NCI-H2081 treated with DMSO at 0.1 percent for 48 hours (cell line): ENCODE results near the gene EPHA6.

Experiments
- DNase-seq: peaks from one replicate; lab custom pipeline; 2025; lab: John Stamatoyannopoulos, UW

The EPHA6 gene

GRCh38 chr3:96813820-96814650 is at the start of gene EPHA6:
EPHA6 (plus strand) TSS chr3:96814594.
- peak; percentile 12 for DNase-seq

DNA sequence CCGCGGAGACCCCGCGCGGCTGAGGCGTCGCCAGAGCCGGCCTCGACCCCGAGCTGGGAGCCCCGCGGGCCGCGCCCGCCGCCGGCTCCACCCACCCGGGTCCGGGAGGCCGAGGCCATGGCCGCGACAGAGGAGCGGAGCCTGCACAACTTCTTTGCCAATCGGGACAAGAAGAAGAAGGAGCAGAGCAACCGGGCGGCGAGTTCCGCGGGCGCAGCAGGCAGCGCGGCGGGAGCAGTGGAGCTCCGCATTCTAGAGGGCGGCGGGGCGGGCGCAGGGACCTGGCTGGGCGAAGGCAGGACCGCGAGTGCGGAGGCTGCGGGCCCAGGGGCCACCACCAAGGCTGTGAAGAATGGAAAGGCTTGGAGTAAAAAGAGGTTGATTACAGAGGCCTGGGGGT is 37.6 kb upstream of the EPHA6 start:
- DNase-seq: no peak

GRCh38 chr3:96779810-96780209 is 34.6 kb upstream of the EPHA6 start:
- no peak for DNase-seq

GRCh38 chr3:96796101-96796500 is 18.3 kb upstream of the EPHA6 start:
- DNase-seq: no peak

DNA sequence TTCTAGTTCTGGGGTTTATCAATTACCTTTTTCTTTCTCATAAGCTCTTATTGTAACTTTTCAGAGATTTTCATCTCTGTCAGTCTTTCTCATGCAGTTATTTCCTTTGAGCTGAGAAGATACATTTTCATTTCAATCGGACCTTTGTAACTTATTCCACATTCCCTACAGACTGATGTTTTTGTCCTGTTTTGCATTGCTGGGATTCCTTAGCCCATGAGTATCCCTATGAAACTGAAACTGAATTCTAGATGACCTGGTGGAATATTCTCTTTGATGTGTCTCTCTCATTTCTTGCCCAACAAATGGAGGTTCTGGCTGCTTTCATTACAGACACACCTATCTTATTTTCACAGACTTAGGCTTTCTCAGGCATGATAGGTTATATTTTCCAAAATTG is 10.5 kb upstream of the EPHA6 start:
- DNase-seq: no peak

DNA sequence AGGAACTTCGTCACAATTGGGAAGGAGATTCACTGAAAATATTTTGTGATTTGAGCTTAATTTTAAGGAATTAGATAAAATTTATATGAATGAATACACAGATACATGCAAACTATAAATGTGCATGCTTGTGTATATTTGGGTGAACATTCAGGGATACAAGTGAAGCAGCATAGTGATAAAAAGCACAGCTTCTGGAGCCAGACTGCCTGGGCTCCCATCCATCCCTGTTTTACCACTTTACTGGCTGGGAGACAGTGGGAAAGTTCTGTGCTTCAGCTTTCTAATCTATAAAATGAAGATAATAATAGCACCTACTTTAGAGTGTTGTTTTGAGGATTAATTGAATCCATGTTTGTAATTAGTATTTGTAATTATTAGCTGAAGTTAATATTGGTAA is 8.1 kb upstream of the EPHA6 start:
- DNase-seq: no peak

DNA sequence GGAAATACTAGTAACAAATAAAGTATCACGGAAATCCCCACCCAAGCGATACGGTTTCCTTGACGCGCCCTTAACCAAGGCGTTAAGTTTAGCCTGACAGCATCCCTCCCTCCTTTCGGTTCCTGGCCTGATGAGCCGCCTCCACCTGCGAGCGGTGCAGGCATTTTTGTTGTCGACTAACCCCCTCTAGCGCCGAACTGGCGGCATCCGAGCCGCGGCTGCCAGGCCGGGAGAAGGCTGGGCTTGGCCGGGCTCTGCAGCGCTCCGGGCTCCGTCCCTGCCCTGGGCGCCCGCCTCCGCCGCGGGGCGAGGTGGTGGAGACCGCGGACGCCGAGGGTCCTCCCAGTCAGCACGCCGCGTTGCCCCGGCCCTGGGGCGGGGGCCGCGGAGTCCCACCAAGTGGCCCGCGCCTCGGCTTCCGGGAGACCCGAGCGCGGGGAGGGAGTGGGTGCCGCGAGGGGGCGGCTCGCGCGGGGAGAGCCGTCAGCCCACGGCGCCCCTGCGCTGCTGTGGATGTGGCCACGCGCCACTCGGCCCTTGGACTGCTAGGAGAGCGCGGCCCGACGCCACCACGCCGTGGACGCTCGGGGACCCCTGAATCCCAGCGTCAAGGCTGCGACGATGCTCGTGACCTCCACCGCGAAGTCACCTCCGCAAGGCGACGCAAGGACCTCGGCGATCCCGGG is 1.1 kb upstream of the EPHA6 start:
- peak; percentile 65 for DNase-seq

DNA sequence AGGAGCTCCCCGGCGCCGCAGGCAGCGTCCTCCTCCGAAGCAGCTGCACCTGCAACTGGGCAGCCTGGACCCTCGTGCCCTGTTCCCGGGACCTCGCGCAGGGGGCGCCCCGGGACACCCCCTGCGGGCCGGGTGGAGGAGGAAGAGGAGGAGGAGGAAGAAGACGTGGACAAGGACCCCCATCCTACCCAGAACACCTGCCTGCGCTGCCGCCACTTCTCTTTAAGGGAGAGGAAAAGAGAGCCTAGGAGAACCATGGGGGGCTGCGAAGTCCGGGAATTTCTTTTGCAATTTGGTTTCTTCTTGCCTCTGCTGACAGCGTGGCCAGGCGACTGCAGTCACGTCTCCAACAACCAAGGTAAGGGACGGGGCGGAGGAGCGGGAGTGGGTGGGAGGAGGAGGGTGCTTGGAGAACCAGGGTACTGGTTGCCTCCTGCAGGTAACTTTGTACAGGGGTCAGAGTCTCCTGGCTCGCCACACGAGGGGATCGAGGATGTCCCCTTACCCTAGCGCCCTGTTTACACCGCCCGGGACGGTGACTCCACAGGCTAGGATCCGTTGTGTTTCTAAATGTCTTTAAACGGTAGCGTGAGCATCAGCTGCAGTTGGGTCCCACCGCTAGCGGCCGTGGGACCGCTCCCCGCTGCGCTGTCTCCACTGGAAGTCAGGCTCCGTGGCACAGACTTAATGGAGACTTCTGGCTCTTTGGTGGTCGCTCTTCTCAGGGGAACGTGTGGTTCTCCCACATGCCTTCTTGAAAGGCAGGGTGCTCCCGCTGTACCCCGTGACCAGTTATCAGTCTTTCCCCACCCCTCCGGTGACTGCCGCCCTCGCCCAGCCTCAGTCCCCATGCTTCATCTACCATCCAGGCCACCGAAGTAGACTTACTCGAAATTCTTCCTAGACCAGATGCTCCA is 515 bp downstream of the EPHA6 start:
- DNase-seq: no peak

DNA sequence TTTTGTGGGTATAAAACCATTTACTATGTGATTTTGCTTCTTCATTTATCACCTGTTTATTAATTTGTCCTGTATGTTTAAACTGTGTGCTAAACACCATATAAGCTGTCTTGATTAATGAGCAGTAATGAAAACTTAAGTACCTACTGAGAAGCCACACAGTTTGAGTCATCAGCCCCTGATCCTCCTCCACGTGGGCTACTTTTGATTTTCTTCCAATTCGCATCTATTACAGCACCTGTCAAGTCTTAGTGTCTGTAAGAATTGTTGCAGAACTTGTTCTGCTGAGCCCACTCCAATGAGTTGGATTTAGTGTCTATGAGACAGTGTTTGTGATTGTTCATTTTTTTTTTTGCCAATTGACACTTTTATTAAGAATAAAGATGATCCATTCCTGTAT is 16.8 kb downstream of the EPHA6 start:
- DNase-seq: no peak

DNA sequence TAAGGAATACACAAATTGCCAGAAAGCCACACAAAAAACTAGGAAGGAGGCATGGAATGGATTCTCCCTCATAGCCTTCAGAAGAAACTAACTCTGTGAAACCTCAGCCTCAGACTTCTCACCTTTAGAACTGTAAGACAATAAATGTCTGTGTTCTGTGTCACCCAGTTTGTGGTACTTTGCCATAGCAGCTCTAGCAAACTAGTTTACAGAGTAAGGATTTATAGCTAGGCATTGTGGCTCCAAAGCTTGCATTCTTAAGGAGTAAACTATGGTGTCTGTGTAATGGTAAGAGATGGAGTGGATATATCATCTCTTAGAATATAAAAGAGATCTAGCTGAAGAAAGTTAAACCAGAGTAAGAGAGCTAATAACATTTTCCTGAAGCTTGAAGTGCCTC is 18.9 kb downstream of the EPHA6 start:
- DNase-seq: no peak

DNA sequence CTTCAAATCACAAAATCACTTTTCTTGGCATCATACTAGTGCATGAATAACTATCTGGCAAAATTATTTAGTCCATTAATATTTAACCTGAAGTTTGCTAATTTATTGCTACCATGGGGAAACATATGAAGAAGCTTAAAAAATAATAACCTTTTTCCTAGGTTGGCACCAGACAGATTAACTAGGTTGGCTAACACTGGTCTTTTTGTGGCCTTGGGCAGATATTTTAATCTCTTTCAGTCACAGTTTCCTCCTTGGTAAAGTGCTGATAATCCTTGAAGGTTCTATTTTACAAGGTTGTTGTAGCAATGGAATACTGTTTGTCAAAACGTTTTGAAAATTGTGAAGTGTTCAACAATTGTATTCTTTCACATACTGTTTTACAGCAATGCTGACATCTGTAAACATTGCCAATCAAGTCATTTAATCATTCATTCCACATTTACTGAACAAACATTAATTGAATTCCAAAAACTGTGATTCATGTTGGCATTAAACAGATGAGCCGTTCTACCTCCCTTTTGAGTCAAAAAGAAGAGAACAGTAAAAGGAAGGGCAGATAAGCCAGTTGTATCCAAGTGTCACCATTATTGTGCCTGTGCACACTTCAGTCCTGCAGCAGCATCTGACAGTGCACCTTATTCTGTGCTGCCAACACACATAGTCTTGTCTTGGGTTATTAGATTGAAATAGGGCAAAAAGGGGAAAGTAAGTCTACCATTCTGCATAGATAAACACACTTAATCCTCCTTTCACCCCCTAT is 21.9 kb downstream of the EPHA6 start:
- no peak for DNase-seq

DNA sequence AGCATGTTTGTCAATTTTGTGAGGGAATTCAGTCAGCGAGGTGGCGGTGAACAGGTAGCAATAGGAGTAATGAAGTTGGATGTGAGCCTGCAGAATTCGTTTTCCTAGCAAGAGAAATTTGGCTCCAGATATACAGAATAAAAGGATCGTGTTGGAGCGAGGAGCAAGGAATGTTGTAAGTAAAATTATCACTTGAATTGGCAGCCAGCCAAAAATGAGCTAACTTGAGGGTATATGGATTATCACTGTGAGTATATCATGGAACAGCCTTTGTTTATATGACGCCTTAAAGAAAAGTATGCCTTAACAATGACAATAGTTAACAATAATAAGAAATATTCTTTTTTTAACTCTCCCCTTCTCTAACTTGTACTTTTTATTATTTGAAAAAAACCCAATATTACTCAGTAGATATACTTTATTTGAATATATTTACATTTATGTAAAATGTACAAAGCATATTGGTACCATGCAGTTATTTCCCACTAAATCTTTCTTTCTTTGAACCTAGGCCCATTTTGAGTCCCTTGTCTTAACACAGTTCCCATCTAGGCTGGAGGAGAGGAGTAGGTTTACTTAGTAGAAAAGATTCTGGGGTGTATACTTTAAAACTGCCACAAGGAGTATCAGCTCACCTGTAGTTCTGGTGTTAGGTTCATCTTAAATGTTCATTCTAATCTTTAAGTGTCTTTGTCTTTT is 29.3 kb downstream of the EPHA6 start:
- DNase-seq: no peak

GRCh38 chr3:96844204-96844514 is 29.8 kb downstream of the EPHA6 start:
- DNase-seq: no peak

DNA sequence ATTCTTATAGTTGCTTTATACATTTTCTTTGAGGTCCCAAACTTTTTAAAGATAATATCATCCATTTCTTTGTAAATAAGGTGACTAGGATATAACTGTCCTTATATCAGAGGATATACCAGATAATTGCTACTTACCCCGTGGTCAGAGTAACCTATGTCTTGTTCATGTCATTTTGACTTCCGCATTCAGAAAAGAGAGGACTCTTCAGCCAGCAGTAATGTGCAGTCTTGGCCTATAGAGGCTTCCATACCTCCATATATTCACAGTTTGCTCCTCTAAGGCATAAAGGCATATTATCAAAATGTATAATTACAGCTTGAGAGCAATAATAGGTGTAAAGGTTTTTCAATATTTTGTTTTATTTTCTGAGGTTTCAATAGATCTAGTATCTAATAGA is 38.5 kb downstream of the EPHA6 start:
- no peak for DNase-seq

DNA sequence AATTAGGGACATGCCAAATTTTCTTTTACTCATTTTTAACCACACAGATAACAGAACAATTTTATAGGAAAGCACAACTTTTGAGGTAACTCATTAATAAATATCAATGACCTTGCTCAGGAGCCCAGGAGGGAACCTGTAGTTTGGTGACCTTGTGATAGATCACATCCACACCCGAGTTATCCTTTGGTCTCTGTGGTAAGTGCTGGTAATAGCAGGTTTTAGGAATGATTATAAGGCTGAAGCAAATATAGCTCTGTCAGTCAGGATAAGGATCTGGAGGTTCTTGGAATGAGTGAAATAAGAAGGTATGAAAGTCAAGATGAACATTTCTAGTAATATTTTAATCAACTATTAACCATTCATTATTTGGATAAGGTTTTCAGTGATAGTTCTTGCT is 46.5 kb downstream of the EPHA6 start:
- no peak for DNase-seq

- DNase-seq: peak; percentile 53
Observed at GRCh38 chr3:96863129-96863740, 48.8 kb downstream of the EPHA6 start.

- no peak for DNase-seq
Observed at GRCh38 chr3:96865605-96866004, 51.2 kb downstream of the EPHA6 start.

DNA sequence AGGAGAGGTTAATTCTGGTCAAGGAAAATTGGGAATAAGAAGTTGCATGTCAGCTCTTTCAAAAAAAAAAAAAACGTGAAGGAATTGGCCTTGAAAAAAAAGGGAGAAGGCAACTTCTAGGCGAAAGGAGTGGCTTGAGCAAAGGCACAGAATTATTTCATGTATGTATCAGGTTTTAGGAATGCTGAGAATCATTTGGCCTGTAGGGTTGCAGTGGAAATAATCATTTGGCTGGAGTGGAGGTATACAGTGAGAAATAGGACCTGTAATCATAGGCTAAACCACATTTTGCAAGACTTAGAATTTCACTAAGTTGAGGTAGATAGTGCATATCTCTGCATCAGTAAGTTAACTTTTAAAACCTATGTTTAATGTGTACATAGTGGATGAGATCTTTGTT is 54.9 kb downstream of the EPHA6 start:
- no peak for DNase-seq

- DNase-seq: no peak
Observed at GRCh38 chr3:96877510-96877909, 63.1 kb downstream of the EPHA6 start.

DNA sequence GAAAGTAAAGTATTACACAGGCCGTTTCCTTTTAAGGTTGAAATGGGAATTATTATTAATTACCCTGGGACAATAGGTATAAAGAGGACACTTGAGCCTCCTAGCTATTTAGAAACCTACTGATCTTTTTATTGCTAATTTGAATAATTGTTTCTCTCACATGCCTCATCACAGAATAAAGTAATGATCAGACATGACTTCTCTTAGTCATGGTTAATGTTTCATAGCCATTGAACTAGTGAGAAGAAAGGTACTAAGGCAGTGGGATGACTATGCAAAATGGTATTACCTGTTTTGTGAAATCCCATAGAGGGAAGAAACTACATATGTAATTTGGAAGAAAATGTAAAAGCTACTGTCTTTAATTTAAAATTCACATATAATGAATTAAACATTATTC is 85.6 kb downstream of the EPHA6 start:
- no peak for DNase-seq

DNA sequence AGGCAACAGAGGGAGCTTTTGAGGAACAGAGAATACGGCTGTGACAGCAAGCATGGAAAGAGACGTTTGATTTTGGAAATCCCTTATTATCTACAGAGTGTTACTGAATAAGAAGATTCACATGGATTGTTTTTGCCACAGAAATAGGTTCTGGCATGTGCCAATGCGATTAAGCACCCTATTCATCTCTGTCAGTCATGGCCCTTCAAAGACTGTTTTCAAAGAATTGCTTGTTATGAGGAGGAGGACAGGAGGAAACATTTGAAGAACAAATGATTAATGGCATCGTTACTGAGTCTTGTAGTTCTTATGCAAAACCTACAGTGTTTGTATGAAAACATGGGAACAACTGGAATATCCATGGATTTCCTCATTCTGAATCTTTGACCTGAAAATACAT is 86.2 kb downstream of the EPHA6 start:
- DNase-seq: no peak
